ENCODE results near the gene SMAD5.

DNA sequence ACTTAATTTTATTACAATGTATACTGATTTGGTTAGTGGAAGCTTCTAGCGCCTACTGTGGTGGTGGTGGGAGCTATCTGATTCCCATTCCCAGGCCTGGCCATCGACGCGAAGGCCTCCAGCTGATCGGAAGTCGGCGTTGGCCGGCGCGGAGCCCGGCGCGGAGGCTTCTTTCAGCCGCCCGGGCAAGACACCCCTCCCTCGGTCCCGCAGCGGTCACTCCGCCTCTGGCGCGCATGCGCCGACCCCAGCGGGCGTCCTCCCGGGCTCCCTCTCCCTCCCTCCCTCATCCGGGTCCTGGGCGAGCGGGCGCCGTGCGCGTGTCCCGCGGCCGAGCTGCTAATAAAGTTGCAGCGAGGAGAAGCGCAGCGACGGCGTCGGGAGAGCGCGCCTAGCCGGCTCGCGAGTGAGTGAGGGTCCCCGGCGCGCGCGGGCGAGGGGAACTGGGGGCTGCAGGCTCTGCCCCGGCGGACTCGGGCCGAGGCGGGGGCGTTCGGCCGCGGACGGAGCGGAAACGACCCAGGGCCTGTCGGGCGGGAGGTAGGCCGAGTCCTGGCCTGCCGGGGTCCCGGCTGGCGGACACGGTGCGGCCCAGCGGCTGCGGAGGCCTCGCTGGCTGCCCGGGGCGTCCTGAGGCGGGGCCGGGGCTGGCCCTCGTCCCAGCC lies at the start of gene SMAD5:
- peak; percentile 93 for TF ChIP-seq POLR2A (IDR thresholded peaks at IDR 0.05)
- TF ChIP-seq, protein P1, sequence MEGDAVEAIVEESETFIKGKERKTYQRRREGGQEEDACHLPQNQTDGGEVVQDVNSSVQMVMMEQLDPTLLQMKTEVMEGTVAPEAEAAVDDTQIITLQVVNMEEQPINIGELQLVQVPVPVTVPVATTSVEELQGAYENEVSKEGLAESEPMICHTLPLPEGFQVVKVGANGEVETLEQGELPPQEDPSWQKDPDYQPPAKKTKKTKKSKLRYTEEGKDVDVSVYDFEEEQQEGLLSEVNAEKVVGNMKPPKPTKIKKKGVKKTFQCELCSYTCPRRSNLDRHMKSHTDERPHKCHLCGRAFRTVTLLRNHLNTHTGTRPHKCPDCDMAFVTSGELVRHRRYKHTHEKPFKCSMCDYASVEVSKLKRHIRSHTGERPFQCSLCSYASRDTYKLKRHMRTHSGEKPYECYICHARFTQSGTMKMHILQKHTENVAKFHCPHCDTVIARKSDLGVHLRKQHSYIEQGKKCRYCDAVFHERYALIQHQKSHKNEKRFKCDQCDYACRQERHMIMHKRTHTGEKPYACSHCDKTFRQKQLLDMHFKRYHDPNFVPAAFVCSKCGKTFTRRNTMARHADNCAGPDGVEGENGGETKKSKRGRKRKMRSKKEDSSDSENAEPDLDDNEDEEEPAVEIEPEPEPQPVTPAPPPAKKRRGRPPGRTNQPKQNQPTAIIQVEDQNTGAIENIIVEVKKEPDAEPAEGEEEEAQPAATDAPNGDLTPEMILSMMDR (IDR thresholded peaks at IDR 0.05 in 4 of 5, conservative IDR thresholded peaks at IDR 0.05 in 1 of 5): no peak
